SK-N-SH (cell line): ENCODE results near the gene ARAP3. TPM values are rescaled to one million over a fixed set of nuclear protein-coding genes. Genes with fewer than 3 reads are reported as not detected.

Experiments
- CTCF ChIA-PET: fragments of 300-600, 350-600 bp; formaldehyde crosslinking; extraction: SDS; loops from one replicate; lab custom pipeline; 2021; lab: Yijun Ruan, JAX
- POLR2A ChIA-PET: fragments of 350-600 bp; sonication (Branson Sonifier 250); formaldehyde crosslinking; extraction: SDS; loops from one replicate; lab custom pipeline; 2020; ENCODE audit warnings: antibody characterized with exemption, inconsistent platforms; lab: Yijun Ruan, JAX
- DNase-seq: peaks from one replicate; pipeline ENCODE4 v3.0.0; 2012
- H2AFZ ChIP-seq: fragments of 200-600 bp; sonication (generic); 2 replicates; pipeline ENCODE4 v1.8.1; 2016; ENCODE audit warnings: antibody characterized with exemption, mild to moderate bottlenecking, low read depth
- H3F3A ChIP-seq: fragments of 200-600 bp; sonication (generic); replicated peaks from 2 replicates; pipeline ENCODE3; 2016; ENCODE audit warnings: antibody characterized with exemption, mild to moderate bottlenecking; ENCODE audit not compliant: insufficient read depth
- H3K27ac ChIP-seq, 2 experiments: fragments of 200-500 bp in 1 of 2; fragments of 200-600 bp in 1 of 2; sonication (Bioruptor generic) in 1 of 2; sonication (generic), shearing (Covaris generic) in 1 of 2; 2 replicates each; pipeline versions ENCODE4 v1.5.1 to v1.6.1; 2014 to 2016; ENCODE audit warnings: low read depth in 2 of 2, inconsistent platforms in 1 of 2, low read length in 1 of 2, mild to moderate bottlenecking in 1 of 2, mixed read lengths in 1 of 2
- H3K27me3 ChIP-seq: fragments of 200-600 bp; sonication (generic), shearing (Covaris generic); 2 replicates; pipeline ENCODE4 v1.6.1; 2016; ENCODE audit warnings: mixed run types; ENCODE audit not compliant: insufficient read depth
- H3K36me3 ChIP-seq, 2 experiments: fragments of 200-500 bp in 1 of 2; fragments of 200-600 bp in 1 of 2; sonication (Bioruptor generic) in 1 of 2; sonication (generic) in 1 of 2; replicated peaks in 1 of 2; 2 replicates each; pipeline versions ENCODE3 to v1.5.1; 2014 to 2016; ENCODE audit warnings: low read length in 1 of 2, mild to moderate bottlenecking in 1 of 2; ENCODE audit not compliant: insufficient read depth in 2 of 2, control insufficient read depth in 1 of 2
- H3K4me1 ChIP-seq, 2 experiments: fragments of 200-500 bp in 1 of 2; fragments of 200-600 bp in 1 of 2; sonication (Bioruptor generic) in 1 of 2; sonication (generic), shearing (Covaris generic) in 1 of 2; 2 replicates each; pipeline versions ENCODE4 v1.5.1 to v1.6.1; 2014 to 2016; ENCODE audit warnings: low read depth in 1 of 2, low read length in 1 of 2, mixed run types in 1 of 2; ENCODE audit not compliant: insufficient read depth in 2 of 2, control insufficient read depth in 1 of 2
- H3K4me2 ChIP-seq: fragments of 200-600 bp; sonication (generic), shearing (Covaris generic); 2 replicates; pipeline ENCODE4 v1.6.1; 2017; ENCODE audit warnings: mixed run types
- H3K4me3 ChIP-seq, 2 experiments: fragments of 200-500 bp in 1 of 2; fragments of 200-600 bp in 1 of 2; sonication (Bioruptor generic) in 1 of 2; sonication (generic), shearing (Covaris generic) in 1 of 2; 2 replicates each; pipeline versions ENCODE4 v1.5.1 to v1.8.1; 2014 to 2016; ENCODE audit warnings: low read depth in 2 of 2, inconsistent platforms in 1 of 2, low read length in 1 of 2, mild to moderate bottlenecking in 1 of 2, mixed read lengths in 1 of 2, moderate library complexity in 1 of 2
- H3K79me2 ChIP-seq: fragments of 200-600 bp; sonication (generic); 2 replicates; pipeline ENCODE4 v1.8.1; 2017; ENCODE audit warnings: mild to moderate bottlenecking; ENCODE audit not compliant: insufficient read depth
- H3K9ac ChIP-seq: fragments of 200-600 bp; sonication (generic); 2 replicates; pipeline ENCODE4 v1.6.1; 2017; ENCODE audit warnings: mixed run types
- H3K9me2 ChIP-seq: fragments of 200-600 bp; sonication (generic); 2 replicates; pipeline ENCODE4 v1.6.1; 2017; ENCODE audit warnings: mixed run types
- H3K9me3 ChIP-seq: fragments of 200-600 bp; sonication (generic); 2 replicates; pipeline ENCODE4 v1.6.1; 2017; ENCODE audit warnings: mixed run types, mild to moderate bottlenecking, moderate library complexity
- H4K20me1 ChIP-seq: fragments of 200-600 bp; sonication (generic); 2 replicates; pipeline ENCODE4 v1.6.1; 2017; ENCODE audit warnings: mild to moderate bottlenecking, mixed run types; ENCODE audit not compliant: insufficient read depth
- CHD2 ChIP-seq: fragments of 150-350 bp; IDR thresholded peaks from 2 replicates; pipeline ENCODE4 v1.6.1; 2018; ENCODE audit warnings: low read length; ENCODE audit not compliant: partially characterized antibody
- ELF1 ChIP-seq: IDR thresholded peaks from 2 replicates; pipeline ENCODE4 v1.4.0; 2012
- EZH2phosphoT487 ChIP-seq: fragments of 200-600 bp; sonication (generic); IDR thresholded peaks from 2 replicates; pipeline ENCODE4 v1.6.1; 2017; ENCODE audit warnings: low read depth, mixed run types, mild to moderate bottlenecking, antibody characterized with exemption, moderate library complexity, borderline replicate concordance
- GABPA ChIP-seq: IDR thresholded peaks from 2 replicates; pipeline ENCODE4 v1.4.0; 2012; ENCODE audit warnings: low read depth, mild to moderate bottlenecking
- IRF3 ChIP-seq: fragments of 150-350 bp; IDR thresholded peaks from 2 replicates; pipeline ENCODE4 v1.6.1; 2016; ENCODE audit warnings: mild to moderate bottlenecking, low read depth, low read length
- MAX ChIP-seq: IDR thresholded peaks from 2 replicates; pipeline ENCODE4 v1.4.0; 2012; ENCODE audit warnings: low read depth
- MXI1 ChIP-seq: IDR thresholded peaks from 2 replicates; pipeline ENCODE4 v1.6.1; 2012; ENCODE audit warnings: mild to moderate bottlenecking, low read depth, low read length, improper control_type of control experiment
- NFIC ChIP-seq: IDR thresholded peaks from 2 replicates; pipeline ENCODE4 v1.4.0; 2012; ENCODE audit warnings: borderline replicate concordance
- RAD21 ChIP-seq: IDR thresholded peaks from 2 replicates; pipeline ENCODE4 v1.6.1; 2012; ENCODE audit warnings: mild to moderate bottlenecking, low read length
- RCOR1 ChIP-seq: fragments of 150-350 bp; IDR thresholded peaks from 2 replicates; pipeline ENCODE4 v1.6.1; 2017; ENCODE audit warnings: antibody characterized with exemption, low read length
- SMC3 ChIP-seq: IDR thresholded peaks from 2 replicates; pipeline ENCODE4 v1.6.1; 2012; ENCODE audit warnings: low read depth, low read length, improper control_type of control experiment
- TCF12 ChIP-seq: IDR thresholded peaks from 2 replicates; pipeline ENCODE4 v1.4.0; 2012
- USF1 ChIP-seq: IDR thresholded peaks from 2 replicates; pipeline ENCODE4 v1.4.0; 2012; ENCODE audit warnings: low read depth, borderline replicate concordance
- USF2 ChIP-seq: fragments of 150-350 bp; IDR thresholded peaks from 2 replicates; pipeline ENCODE4 v1.6.1; 2017; ENCODE audit warnings: antibody characterized with exemption, low read length, low read depth, borderline replicate concordance
- YY1 ChIP-seq: IDR thresholded peaks from 2 replicates; pipeline ENCODE4 v1.4.0; 2012; ENCODE audit warnings: low read depth, mild to moderate bottlenecking
- ZBTB33 ChIP-seq: IDR thresholded peaks from 2 replicates; pipeline ENCODE4 v1.4.0; 2012; ENCODE audit warnings: low read depth, borderline replicate concordance
- WGBS: methylation state at CpG from one replicate; pipeline ENCODE4 v1.1.6; 2017; ENCODE audit warnings: low lambda C conversion rate; 5-methylcytosine and 5-hydroxymethylcytosine counted together
- polyA plus RNA-seq, 3 experiments: library from polyadenylated mRNA; depleted of rRNA; stranded (reverse); fragments of >200 nt; gene quantifications; 2 replicates each; pipeline ENCODE4 v1.2.3, GENCODE V29; 2012

The ARAP3 gene
- polyA plus RNA-seq, 1 of the 3 experiments (the other 2 are of a cell fraction) = 6.5 TPM

GRCh38 chr5:141672841-141673813 lies 8.9 kb downstream of the ARAP3 start:
- ChIA-PET CTCF (interaction anchor here (0.7 to 6.8 kb wide), 5 partner anchors 8 to 287 kb away, joined by 3 to 39 read pairs (median 7); partner anchors contain the start of genes PCDH1 and RELL2), POLR2A (interaction anchor here (0.6 kb wide), 1 partner anchor 13 kb away, joined by 3 read pairs; no protein-coding TSS in a partner anchor)
- Histone ChIP-seq H3K27me3 (no peaks in the 10 kb centered on the region), H3K4me1 (no peaks in the 10 kb centered on the region), H3K9me2 (no peaks in the 10 kb centered on the region), H3K9ac (no peak overlapping the region), H3K9me3 (no peaks in the 10 kb centered on the region), H3K79me2 (no peaks in the 10 kb centered on the region), H3F3A (no peaks in the 10 kb centered on the region), H3K4me3 (no peak overlapping the region), H3K27ac (no peak overlapping the region), H2AFZ (no peak overlapping the region), H3K36me3 (peaks cover 5 to 28% of the 10 kb centered on the region in 2 experiments), H4K20me1 (no peaks in the 10 kb centered on the region), H3K4me2 (no peak overlapping the region)
- no peak for DNase-seq
- TF ChIP-seq ZBTB33 = no peak
- TF ChIP-seq USF1 = no peak
- no peak for TF ChIP-seq MAX
- no peak for TF ChIP-seq RCOR1
- TF ChIP-seq ELF1 = no peak
- TF ChIP-seq YY1 = no peak
- TF ChIP-seq IRF3 = no peak
- TF ChIP-seq GABPA = no peak
- TF ChIP-seq SMC3 = no peak
- TF ChIP-seq MXI1 = no peak
- no peak for TF ChIP-seq RAD21
- TF ChIP-seq TCF12 = no peak
- TF ChIP-seq EZH2phosphoT487 = no peak
- no peak for TF ChIP-seq USF2
- TF ChIP-seq CHD2 = no peak
- TF ChIP-seq NFIC = no peak
- WGBS = 92% methylated on average over 11 of the region's 19 CpGs
